Activated CD8-positive, alpha-beta T cell treated with anti-CD3 and anti-CD28 coated beads for 36 hours (primary cell): ENCODE data around the gene C5orf52. TPM values are rescaled to one million over a fixed set of nuclear protein-coding genes. Genes with fewer than 3 reads are reported as not detected.

Source experiments
- total RNA-seq, 2 experiments: library from RNA; stranded (reverse); gene quantifications; one replicate each; pipeline ENCODE4 v1.2.3, GENCODE V29; 2021

C5orf52 gene
- total RNA-seq, 2 experiments from 2014 or later = not detected

Other genes starting within 250 kb of the C5orf52 start
- under 1 TPM; 0.29 to 0.72 TPM for gene NIPAL4, start 211.3 kb upstream of the C5orf52 start, total RNA-seq
- 10 to 100 TPM; 12.3 to 12.9 TPM for gene ADAM19, start 95.8 kb upstream of the C5orf52 start, total RNA-seq
- under 1 TPM; 0.11 to 0.16 TPM for gene SOX30, start 19.1 kb upstream of the C5orf52 start, total RNA-seq
- gene THG1L, start 59.9 kb downstream of the C5orf52 start, total RNA-seq = 10 to 100 TPM; 24.9 to 26.6 TPM
- gene LSM11, start 72.2 kb downstream of the C5orf52 start, total RNA-seq = 1 to 10 TPM; 7.0 to 7.3 TPM
- 10 to 100 TPM; 56.8 to 60.7 TPM for gene CLINT1, start 187.6 kb downstream of the C5orf52 start, total RNA-seq